NCI-H2196 treated with DMSO at 0.1 percent for 48 hours (cell line): ENCODE results near the gene DNAJC12.
"Not testable (repeated sequence)": the region's sequence is repeated elsewhere in the genome, so short reads cannot be mapped to it uniquely, and the experiment has no call there.

ENCODE experiments used
- DNase-seq: peaks from one replicate; lab custom pipeline; 2025; ENCODE audit not compliant: unreplicated experiment; lab: John Stamatoyannopoulos, UW

The DNAJC12 gene

DNA sequence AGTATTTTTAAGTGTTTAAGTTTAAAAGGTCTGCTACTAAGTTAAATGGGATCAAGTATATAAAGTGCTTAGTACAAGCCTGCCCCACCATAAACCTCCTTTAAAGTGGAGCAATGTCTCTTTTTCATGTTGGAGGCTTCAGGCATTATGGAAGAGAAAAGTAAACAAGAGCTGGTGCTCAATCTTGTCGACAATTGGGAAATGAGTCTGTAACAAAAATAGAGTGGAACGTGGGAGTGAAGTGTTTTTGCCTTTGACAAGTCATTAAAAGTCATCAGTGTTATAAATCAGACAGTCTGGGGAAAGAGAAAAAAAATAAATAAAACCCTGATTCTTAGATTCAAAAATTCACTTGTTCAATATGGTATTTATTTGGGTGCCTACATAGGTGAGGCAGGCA, 44.7 kb downstream of the DNAJC12 start:
- no peak for DNase-seq

- DNase-seq, result no peak
Observed at GRCh38 chr10:67792653-67793052, 45.3 kb downstream of the DNAJC12 start.

DNA sequence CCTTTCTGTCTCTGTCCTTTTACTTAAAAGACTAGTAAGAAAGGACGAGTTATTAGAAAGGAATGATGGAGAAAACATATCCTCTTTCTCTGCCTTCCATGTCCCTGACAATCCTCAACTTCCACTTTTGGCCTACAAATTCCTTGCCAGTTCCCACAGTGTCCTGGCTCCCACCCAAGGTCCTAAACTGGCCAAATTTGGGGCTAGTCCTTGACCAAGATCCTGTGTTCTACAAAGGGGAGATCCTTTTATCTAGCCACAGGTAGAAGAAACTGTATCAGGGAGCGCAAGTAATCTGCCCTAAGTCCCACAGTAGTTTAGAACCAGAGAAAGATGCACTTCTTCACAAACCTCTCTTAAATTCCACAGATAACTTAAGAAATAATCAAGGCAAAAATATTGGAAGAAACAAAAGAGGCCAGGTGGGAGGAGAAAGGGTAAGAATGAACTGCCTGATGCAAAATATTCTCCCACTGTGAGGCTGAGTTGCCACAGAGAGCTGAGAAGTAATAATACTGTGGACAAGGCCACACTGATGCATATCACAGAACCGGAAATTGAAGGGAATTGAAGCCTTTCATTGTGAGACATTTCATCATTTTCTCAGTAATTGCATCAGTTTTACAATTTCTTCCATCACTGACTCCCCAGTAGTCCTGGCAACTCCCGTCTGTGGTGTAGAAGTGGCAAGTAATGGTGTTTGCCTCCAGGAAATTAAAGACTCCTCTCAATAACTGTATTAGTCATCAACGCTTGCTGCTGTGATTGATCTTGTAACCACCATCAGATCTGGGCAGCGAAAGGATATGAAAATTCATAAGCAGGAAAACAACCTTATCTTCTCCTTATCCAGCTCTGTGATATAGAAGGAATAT, 47.2 kb downstream of the DNAJC12 start:
- no peak for DNase-seq

DNA sequence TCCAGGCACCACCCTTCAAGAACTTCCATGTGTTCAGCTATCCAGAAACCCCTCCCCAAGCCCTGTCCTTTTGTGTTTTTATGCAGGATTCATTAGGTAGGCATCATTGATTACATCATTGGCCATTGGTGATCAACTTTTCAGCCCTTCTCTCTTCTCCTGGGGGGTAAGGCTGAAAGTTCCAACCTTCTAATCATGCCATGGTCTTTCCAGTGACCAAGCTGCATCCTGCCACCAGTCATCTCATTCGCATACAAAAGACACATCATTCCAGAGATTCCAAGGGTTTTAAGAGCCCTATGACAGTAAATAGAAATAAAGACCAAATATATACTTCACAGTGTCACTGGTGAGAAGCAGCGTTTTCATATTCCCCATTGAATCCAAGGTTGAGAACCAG, 48.2 kb downstream of the DNAJC12 start:
- DNase-seq, result no peak

DNA sequence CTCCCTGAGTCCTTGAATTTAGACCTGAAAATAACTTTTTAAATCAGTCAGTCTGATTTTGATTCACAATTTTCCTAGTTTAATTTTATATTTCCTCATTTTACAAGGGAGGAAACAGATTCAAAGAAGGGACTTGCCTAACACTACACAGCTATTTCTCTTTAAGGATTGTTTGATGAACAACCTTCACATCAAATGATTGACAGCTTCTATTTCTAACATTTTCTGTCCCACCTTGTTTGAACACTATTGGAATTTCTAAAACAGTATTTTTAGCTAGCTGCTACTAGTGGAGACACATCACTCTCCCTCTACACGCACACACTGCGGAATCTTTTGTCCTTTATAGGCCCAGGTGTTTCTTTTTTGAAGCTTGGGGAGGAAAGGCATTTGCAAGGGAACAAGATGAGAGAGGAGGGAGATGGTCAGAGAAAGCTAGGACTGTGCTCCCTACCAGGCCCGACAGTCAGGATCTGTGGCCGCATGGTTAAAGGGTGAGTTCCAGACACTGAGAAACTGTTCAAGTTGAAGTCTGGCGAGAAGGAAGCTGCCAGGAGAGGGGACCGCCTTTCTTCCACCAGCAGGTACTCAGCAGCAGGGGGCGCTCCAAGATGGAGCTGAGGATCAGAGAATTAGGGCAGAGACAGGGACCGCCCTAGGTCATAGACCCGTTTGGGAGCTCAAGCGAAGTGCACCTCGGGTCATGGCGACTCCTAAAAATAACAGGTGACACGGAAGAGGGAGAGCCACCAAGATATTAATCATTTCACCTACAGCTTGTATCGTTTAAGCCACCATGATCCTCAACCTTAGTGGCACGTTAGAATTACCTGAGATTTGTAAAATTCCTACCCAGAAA, 49.7 kb downstream of the DNAJC12 start:
- DNase-seq, result no peak

DNA sequence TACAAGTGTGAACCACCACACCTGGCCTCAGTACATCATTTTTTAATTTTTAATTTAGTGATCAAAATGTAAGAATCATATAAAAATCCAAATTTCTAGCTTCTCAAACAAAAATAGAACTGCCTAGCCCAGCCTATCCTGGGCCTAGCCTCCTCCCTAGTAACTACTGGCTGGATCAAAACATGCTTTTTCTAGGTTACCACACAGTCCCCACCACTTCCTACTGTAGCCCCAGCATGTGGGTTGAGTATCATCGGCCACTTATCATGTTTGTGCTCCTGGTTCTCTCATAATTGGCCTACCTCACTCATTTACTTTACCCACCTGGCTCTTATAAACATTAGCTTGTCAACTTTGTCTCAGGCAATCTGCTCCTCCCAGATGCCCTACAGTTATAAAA, 52.9 kb downstream of the DNAJC12 start:
- DNase-seq, result no peak

- no peak for DNase-seq
Observed at GRCh38 chr10:67784474-67784873, 53.5 kb downstream of the DNAJC12 start.

- no peak for DNase-seq
Observed at GRCh38 chr10:67783606-67784294, 54.2 kb downstream of the DNAJC12 start.

- no peak for DNase-seq
Observed at GRCh38 chr10:67782530-67782929, 55.5 kb downstream of the DNAJC12 start.

- DNase-seq, result no peak
Observed at GRCh38 chr10:67780759-67781538, 57.0 kb downstream of the DNAJC12 start.

GRCh38 chr10:67780204-67780621, 57.8 kb downstream of the DNAJC12 start:
- DNase-seq, result not testable (repeated sequence)

- DNase-seq, result peak; percentile 40
Observed at GRCh38 chr10:67779465-67780203, 58.4 kb downstream of the DNAJC12 start.

GRCh38 chr10:67776371-67776770, 61.6 kb downstream of the DNAJC12 start:
- DNase-seq, result no peak

DNA sequence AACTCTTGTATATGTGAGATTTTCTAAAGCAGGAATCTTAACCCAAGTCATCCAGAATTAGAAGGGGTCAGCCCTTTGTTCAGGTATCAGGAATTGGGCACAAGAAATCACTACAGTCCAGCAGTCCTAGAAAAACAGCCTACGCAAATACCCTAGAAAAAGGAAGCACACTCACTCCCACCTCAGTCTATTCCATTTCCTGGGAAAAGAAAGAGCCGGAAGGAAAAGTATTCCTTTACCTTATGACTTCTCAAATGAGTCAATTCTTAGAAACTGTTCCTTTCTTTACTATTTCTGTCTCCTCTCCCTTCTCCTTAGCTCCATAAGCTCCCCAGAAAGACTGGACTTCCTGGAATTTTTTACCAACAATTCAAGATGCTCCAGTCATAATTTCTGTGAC, 62.7 kb downstream of the DNAJC12 start:
- no peak for DNase-seq

GRCh38 chr10:67772894-67773511, 65.0 kb downstream of the DNAJC12 start:
- no peak for DNase-seq

GRCh38 chr10:67772151-67772550, 65.8 kb downstream of the DNAJC12 start:
- DNase-seq, result no peak

- no peak for DNase-seq
Observed at GRCh38 chr10:67771200-67771599, 66.8 kb downstream of the DNAJC12 start.

DNA sequence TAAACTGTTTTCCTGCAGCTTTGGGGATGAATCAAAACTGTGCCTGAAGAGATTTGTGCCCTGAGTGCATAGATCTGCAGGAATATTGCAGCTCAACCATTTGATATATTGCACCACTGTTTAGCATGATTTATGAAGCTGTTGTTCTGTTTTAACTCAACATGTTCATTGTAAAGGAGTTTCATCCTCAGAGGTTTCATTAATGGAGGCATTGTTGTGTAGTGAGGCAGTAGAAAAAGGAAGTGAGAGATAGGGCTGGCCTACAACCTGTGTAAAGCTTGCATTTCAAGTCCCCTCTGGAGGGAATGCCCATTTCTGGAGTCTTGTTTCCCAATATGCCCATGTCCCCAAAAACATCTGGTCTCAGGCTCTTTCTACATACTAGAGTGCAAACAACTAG, 67.5 kb downstream of the DNAJC12 start:
- no peak for DNase-seq

DNA sequence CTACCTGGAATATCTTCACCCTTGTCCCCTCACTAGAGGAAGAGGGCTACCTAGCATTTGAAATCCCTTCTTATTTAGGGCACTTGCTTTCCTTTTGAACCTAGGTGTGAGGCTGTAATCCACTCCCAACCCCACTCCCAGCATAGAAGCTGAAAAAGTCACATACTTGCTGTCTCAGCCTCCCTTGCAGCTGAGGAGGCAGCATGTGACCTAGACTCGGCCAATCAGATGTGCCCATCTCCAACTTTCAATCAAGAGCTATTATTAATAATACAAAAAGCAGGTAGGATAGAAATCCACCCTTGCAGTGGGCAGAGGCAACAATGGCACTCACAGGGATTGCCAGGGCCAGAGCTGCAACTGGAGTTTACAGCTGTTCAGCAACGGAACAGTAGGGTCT, 70.7 kb downstream of the DNAJC12 start:
- DNase-seq, result no peak
